ENCODE measurements around the gene PCDHGB5.

- no peak for TF ChIP-seq CTCF (IDR thresholded peaks at IDR 0.05; ENCODE audit: insufficient read depth, low read length)
- no peak for TF ChIP-seq POLR2AphosphoS5 (IDR thresholded peaks at IDR 0.05; ENCODE audit: low read depth)
- TF ChIP-seq GABPA (IDR thresholded peaks at IDR 0.05; ENCODE audit: low read depth): no peak
- TF ChIP-seq REST (IDR thresholded peaks at IDR 0.05; ENCODE audit: insufficient replicate concordance, low read depth): peak; percentile 55
- TF ChIP-seq SPI1 (IDR thresholded peaks at IDR 0.05; ENCODE audit: borderline replicate concordance, low read depth): no peak
Observed at GRCh38 chr5:141356950-141357349, 40.8 kb upstream of the PCDHGB5 start.
